HEK293 (cell line): ENCODE data around the gene WHRN.

Experiments used
- CTCF ChIA-PET: fragments of 350-600 bp; formaldehyde crosslinking; extraction: SDS; loops from one replicate; lab custom pipeline; 2021; ENCODE audit warnings: antibody characterized with exemption; lab: Yijun Ruan, JAX
- POLR2A ChIA-PET: fragments of 300-600 bp; formaldehyde crosslinking; extraction: SDS; loops from one replicate; lab custom pipeline; 2020; ENCODE audit warnings: antibody characterized with exemption, inconsistent platforms; lab: Yijun Ruan, JAX
- H3K27ac ChIP-seq: fragments of 200-500 bp; sonication (Bioruptor generic); 2 replicates; pipeline ENCODE4 v1.5.1; 2014; ENCODE audit warnings: low read depth, low read length, control low read depth, inconsistent platforms; ENCODE audit errors: extremely low read depth
- H3K36me3 ChIP-seq, 2 experiments: fragments of 200-500 bp in 1 of 2; sonication (Bioruptor generic) in 1 of 2; 1 replicate in 1 of 2; 2 replicates in 1 of 2; pipeline ENCODE4 v1.5.1; 2014 to 2017; ENCODE audit warnings: inconsistent platforms in 2 of 2, low read length in 2 of 2; ENCODE audit not compliant: control insufficient read depth in 2 of 2, insufficient read depth in 1 of 2
- H3K4me1 ChIP-seq: fragments of 200-500 bp; sonication (Bioruptor generic); 2 replicates; pipeline ENCODE4 v1.5.1; 2014; ENCODE audit warnings: mild to moderate bottlenecking, low read length, inconsistent platforms; ENCODE audit not compliant: control insufficient read depth, insufficient read depth
- H3K4me3 ChIP-seq: 2 replicates; pipeline ENCODE4 v1.5.1; 2011; ENCODE audit warnings: low read depth, mild to moderate bottlenecking, control low read depth, low read length, moderate library complexity
- H3K9me3 ChIP-seq: fragments of 200-500 bp; sonication (Bioruptor generic); 2 replicates; pipeline ENCODE4 v1.5.1; 2014; ENCODE audit warnings: low read depth, low read length, inconsistent platforms; ENCODE audit not compliant: control insufficient read depth, insufficient read depth
- KLF16 ChIP-seq: fragments of 450-650 bp; formaldehyde crosslinking; IDR thresholded peaks from 2 replicates; pipeline ENCODE4 v1.5.1; 2017; ENCODE audit warnings: missing biosample characterization, missing genetic modification characterization
- TRIM28 ChIP-seq: IDR thresholded peaks from 2 replicates; pipeline ENCODE4 v1.6.1; 2011; ENCODE audit warnings: low read length, control low read depth, borderline replicate concordance
- ZEB2 ChIP-seq: fragments of 450-650 bp; formaldehyde crosslinking; IDR thresholded peaks from 2 replicates; pipeline ENCODE4 v1.5.1; 2016; ENCODE audit warnings: missing biosample characterization, missing genetic modification characterization
- ZIC2 ChIP-seq: fragments of 450-650 bp; formaldehyde crosslinking; IDR thresholded peaks from 2 replicates; pipeline ENCODE4 v1.5.1; 2016; ENCODE audit warnings: missing biosample characterization, missing genetic modification characterization
- ZNF19 ChIP-seq: fragments of 450-650 bp; formaldehyde crosslinking; IDR thresholded peaks from 2 replicates; pipeline ENCODE4; 2016; ENCODE audit warnings: missing biosample characterization, missing genetic modification characterization, low read depth
- ZNF311 ChIP-seq: fragments of 450-650 bp; formaldehyde crosslinking; IDR thresholded peaks from 2 replicates; pipeline ENCODE4 v1.5.1; 2017; ENCODE audit warnings: missing biosample characterization, missing genetic modification characterization, borderline replicate concordance
- ZNF514 ChIP-seq: fragments of 450-650 bp; formaldehyde crosslinking; IDR thresholded peaks from 2 replicates; pipeline ENCODE4 v1.5.1; 2016; ENCODE audit warnings: missing biosample characterization, missing genetic modification characterization
- ZNF645 ChIP-seq: fragments of 450-650 bp; formaldehyde crosslinking; IDR thresholded peaks from 2 replicates; pipeline ENCODE4; 2016; ENCODE audit warnings: missing biosample characterization, missing genetic modification characterization
- ZNF654 ChIP-seq: fragments of 450-650 bp; formaldehyde crosslinking; IDR thresholded peaks from 2 replicates; pipeline ENCODE4 v1.5.1; 2016; ENCODE audit warnings: low read depth, missing biosample characterization, missing genetic modification characterization
- ZNF664 ChIP-seq: fragments of 450-650 bp; formaldehyde crosslinking; IDR thresholded peaks from 2 replicates; pipeline ENCODE4 v1.5.1; 2016; ENCODE audit warnings: missing biosample characterization, missing genetic modification characterization
- ZNF768 ChIP-seq: fragments of 450-650 bp; formaldehyde crosslinking; IDR thresholded peaks from 2 replicates; pipeline ENCODE4 v1.5.1; 2018; ENCODE audit warnings: missing biosample characterization, mild to moderate bottlenecking, missing genetic modification characterization
- TF ChIP-seq, protein P1 (sequence below): fragments of 450-650 bp; formaldehyde crosslinking; IDR thresholded peaks from 2 replicates; pipeline ENCODE4 v1.5.1; 2017; ENCODE audit warnings: missing biosample characterization, missing genetic modification characterization
- TF ChIP-seq, protein P2 (sequence below): fragments of 450-650 bp; formaldehyde crosslinking; IDR thresholded peaks from 2 replicates; pipeline ENCODE4 v1.5.1; 2017; ENCODE audit warnings: missing biosample characterization, missing genetic modification characterization
- TF ChIP-seq, protein P3 (sequence below): fragments of 450-650 bp; formaldehyde crosslinking; IDR thresholded peaks from 2 replicates; pipeline ENCODE4 v1.5.1; 2016; ENCODE audit warnings: missing biosample characterization, missing genetic modification characterization
- TF ChIP-seq, protein P4 (sequence below): fragments of 450-650 bp; formaldehyde crosslinking; optimal IDR thresholded peaks from 2 replicates; pipeline ENCODE3; 2016; ENCODE audit warnings: missing biosample characterization, mild to moderate bottlenecking, missing genetic modification characterization
- TF ChIP-seq, protein P5 (sequence below): fragments of 450-650 bp; formaldehyde crosslinking; IDR thresholded peaks from 2 replicates; pipeline ENCODE4 v1.5.1; 2016; ENCODE audit warnings: missing biosample characterization, missing genetic modification characterization

The WHRN gene

DNA sequence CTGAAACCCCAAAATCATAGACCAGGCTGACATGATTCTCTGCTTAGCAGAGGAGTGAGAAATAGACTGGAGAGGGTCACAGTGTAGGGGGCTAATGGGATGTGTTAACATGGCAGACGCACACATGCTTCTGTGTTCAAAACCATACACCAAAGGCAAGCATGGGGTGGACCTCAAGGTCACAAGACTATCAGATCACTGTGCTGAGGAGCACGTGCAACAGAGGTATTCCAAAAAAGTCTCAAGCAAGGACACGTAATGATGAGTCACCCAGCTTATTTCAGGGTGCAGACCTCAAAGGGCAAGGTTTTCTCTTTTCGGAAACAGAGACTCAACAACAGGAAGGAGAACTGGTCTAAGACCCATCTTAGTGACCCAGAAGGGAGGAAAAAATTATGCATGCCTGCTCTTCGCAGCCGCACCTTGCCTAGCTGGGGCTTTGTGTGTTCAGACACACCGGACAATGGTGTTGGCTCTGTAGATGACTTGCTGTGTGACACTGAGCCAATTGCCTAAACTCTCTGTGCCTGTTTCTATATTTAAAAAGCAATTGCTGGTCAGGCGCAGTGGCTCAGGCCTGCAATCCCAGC lies 20.3 kb downstream of the WHRN start:
- ChIA-PET CTCF (interaction anchor here (0.7 to 6.6 kb wide), 8 partner anchors 22 to 313 kb away, joined by 3 to 128 read pairs (median 4); partner anchors contain the start of gene ATP6V1G1), POLR2A (interaction anchor here (0.6 to 1.5 kb wide), 5 partner anchors 92 to 168 kb away, joined by 3 to 5 read pairs (median 3); partner anchors contain the start of gene ATP6V1G1)
- H3K4me1 ChIP-seq: no peaks in the 10 kb centered on the region
- peaks cover 0 to 4% of the 10 kb centered on the region in 2 experiments; a peak in 1 of 3 replicates for H3K36me3 ChIP-seq
- H3K27ac ChIP-seq: no peak overlapping the region
- H3K4me3 ChIP-seq: no peak overlapping the region
- TF ChIP-seq KLF16 (tag by site-specific recombination): no peak
- TF ChIP-seq, protein P1, sequence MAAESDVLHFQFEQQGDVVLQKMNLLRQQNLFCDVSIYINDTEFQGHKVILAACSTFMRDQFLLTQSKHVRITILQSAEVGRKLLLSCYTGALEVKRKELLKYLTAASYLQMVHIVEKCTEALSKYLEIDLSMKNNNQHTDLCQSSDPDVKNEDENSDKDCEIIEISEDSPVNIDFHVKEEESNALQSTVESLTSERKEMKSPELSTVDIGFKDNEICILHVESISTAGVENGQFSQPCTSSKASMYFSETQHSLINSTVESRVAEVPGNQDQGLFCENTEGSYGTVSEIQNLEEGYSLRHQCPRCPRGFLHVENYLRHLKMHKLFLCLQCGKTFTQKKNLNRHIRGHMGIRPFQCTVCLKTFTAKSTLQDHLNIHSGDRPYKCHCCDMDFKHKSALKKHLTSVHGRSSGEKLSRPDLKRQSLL: no peak
- TF ChIP-seq ZNF768 (tag by site-specific recombination): peak; percentile 41; the same call in 1 of the 2 replicates
- TF ChIP-seq TRIM28: no peak
- no peaks in the 10 kb centered on the region for H3K9me3 ChIP-seq

DNA sequence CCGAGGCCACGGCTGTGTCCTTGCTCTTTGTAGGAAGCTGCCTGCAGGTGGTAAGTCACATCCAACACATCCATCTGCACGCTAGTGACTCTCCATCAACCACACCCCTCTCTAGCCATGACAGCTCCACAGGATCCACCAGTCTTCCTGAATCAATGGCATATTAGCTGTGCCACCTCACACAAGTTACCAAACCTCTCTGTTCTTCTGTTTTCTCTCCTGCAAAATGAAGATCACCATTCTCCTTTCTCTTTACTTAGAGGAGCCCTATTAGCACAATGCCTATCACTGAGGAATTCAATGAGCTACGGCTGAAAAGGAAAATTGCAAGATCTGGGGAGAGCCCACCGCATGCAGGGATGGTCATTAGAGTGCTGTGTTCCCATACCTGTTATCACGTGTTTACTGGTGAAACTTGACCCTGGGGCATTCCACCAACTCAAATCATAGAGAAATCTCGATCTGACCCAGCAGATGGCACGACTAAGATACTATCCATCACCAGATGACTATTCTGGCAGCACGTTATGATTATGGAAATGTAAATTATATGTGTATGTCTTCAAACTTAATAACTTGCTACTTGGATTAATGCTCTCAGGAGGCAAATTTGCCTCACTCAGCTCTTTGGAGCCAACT lies 20.9 kb downstream of the WHRN start:
- H3K36me3 ChIP-seq: peaks cover 0 to 4% of the 10 kb centered on the region in 2 experiments; a peak in 1 of 3 replicates
- peak; percentile 48; the same call in 1 of the 2 replicates for TF ChIP-seq ZNF768 (tag by site-specific recombination)
- TF ChIP-seq ZNF645 (tag by site-specific recombination): no peak
- H3K4me3 ChIP-seq: no peak overlapping the region
- H3K9me3 ChIP-seq: no peaks in the 10 kb centered on the region
- no peaks in the 10 kb centered on the region for H3K4me1 ChIP-seq
- ChIA-PET POLR2A (interaction anchor here (1.5 kb wide), 1 partner anchor 103 kb away, joined by 5 read pairs; the partner anchor contains the start of gene ATP6V1G1), CTCF (interaction anchor here (0.5 to 6.6 kb wide), 7 partner anchors 23 to 183 kb away, joined by 3 to 128 read pairs (median 3); partner anchors contain the start of gene ATP6V1G1)
- H3K27ac ChIP-seq: no peak overlapping the region

GRCh38 chr9:114483499-114483898 lies 21.8 kb downstream of the WHRN start:
- Histone ChIP-seq H3K27ac (no peak overlapping the region), H3K4me1 (no peaks in the 10 kb centered on the region), H3K4me3 (no peak overlapping the region), H3K9me3 (no peaks in the 10 kb centered on the region), H3K36me3 (peaks cover 0 to 4% of the 10 kb centered on the region in 2 experiments; a peak in 1 of 3 replicates)
- TF ChIP-seq ZIC2 (tag by site-specific recombination) (peak; percentile 74), ZNF19 (tag by site-specific recombination) (no peak)
- ChIA-PET POLR2A (no interaction called here), CTCF (interaction anchor here (0.6 to 6.6 kb wide), 3 partner anchors 37 to 169 kb away, joined by 3 to 128 read pairs (median 3); no protein-coding TSS in a partner anchor)

DNA sequence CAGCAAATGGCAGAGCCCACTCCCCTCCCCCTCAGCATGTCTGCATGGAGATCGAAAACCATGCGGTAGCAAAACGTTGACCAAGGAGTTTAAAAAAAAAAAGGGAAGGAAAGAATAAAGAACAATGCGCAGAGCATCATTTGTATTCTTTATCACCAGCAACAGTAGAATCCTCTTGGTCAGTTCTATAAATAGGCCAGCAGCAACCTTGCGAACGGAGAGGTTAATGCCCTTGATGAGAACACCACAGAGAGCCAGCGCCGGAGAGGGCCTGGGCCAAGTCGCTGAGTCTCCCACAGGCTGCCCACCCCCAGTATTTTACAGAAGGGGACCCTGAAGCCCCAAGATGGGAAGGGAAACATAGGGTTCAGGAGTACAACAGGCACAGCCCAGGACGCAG lies 22.7 kb downstream of the WHRN start:
- ChIA-PET POLR2A (interaction anchor here (0.6 kb wide), 1 partner anchor 121 kb away, joined by 3 read pairs; no protein-coding TSS in a partner anchor), CTCF (interaction anchor here (0.6 to 6.6 kb wide), 2 partner anchors 169 to 171 kb away, joined by 4 to 128 read pairs; no protein-coding TSS in a partner anchor)
- H3K4me1 ChIP-seq: no peaks in the 10 kb centered on the region
- H3K36me3 ChIP-seq: peaks cover 0 to 6% of the 10 kb centered on the region in 2 experiments; a peak in 1 of 3 replicates
- H3K9me3 ChIP-seq: no peaks in the 10 kb centered on the region
- H3K4me3 ChIP-seq: no peak overlapping the region
- H3K27ac ChIP-seq: no peak overlapping the region
- TF ChIP-seq, protein P2, sequence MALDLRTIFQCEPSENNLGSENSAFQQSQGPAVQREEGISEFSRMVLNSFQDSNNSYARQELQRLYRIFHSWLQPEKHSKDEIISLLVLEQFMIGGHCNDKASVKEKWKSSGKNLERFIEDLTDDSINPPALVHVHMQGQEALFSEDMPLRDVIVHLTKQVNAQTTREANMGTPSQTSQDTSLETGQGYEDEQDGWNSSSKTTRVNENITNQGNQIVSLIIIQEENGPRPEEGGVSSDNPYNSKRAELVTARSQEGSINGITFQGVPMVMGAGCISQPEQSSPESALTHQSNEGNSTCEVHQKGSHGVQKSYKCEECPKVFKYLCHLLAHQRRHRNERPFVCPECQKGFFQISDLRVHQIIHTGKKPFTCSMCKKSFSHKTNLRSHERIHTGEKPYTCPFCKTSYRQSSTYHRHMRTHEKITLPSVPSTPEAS (tag by site-specific recombination): no peak
- TF ChIP-seq, protein P3, sequence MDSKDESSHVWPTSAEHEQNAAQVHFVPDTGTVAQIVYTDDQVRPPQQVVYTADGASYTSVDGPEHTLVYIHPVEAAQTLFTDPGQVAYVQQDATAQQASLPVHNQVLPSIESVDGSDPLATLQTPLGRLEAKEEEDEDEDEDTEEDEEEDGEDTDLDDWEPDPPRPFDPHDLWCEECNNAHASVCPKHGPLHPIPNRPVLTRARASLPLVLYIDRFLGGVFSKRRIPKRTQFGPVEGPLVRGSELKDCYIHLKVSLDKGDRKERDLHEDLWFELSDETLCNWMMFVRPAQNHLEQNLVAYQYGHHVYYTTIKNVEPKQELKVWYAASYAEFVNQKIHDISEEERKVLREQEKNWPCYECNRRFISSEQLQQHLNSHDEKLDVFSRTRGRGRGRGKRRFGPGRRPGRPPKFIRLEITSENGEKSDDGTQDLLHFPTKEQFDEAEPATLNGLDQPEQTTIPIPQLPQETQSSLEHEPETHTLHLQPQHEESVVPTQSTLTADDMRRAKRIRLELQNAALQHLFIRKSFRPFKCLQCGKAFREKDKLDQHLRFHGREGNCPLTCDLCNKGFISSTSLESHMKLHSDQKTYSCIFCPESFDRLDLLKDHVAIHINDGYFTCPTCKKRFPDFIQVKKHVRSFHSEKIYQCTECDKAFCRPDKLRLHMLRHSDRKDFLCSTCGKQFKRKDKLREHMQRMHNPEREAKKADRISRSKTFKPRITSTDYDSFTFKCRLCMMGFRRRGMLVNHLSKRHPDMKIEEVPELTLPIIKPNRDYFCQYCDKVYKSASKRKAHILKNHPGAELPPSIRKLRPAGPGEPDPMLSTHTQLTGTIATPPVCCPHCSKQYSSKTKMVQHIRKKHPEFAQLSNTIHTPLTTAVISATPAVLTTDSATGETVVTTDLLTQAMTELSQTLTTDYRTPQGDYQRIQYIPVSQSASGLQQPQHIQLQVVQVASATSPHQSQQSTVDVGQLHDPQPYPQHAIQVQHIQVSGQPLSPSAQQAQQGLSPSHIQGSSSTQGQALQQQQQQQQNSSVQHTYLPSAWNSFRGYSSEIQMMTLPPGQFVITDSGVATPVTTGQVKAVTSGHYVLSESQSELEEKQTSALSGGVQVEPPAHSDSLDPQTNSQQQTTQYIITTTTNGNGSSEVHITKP (tag by site-specific recombination): no peak
- TF ChIP-seq, protein P4, sequence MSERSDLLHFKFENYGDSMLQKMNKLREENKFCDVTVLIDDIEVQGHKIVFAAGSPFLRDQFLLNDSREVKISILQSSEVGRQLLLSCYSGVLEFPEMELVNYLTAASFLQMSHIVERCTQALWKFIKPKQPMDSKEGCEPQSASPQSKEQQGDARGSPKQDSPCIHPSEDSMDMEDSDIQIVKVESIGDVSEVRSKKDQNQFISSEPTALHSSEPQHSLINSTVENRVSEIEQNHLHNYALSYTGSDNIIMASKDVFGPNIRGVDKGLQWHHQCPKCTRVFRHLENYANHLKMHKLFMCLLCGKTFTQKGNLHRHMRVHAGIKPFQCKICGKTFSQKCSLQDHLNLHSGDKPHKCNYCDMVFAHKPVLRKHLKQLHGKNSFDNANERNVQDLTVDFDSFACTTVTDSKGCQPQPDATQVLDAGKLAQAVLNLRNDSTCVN (tag by site-specific recombination): no peak
- TF ChIP-seq ZNF514: no peak
- TF ChIP-seq ZEB2 (tag by site-specific recombination): no peak
- no peak for TF ChIP-seq ZNF664 (tag by site-specific recombination)
- no peak for TF ChIP-seq ZNF654 (tag by site-specific recombination)
- no peak for TF ChIP-seq ZNF311 (tag by site-specific recombination)
- TF ChIP-seq, protein P5, sequence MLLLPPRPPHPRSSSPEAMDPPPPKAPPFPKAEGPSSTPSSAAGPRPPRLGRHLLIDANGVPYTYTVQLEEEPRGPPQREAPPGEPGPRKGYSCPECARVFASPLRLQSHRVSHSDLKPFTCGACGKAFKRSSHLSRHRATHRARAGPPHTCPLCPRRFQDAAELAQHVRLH (tag by site-specific recombination): no peak
